H9 (cell line): ENCODE data around the gene SLC24A3. TPM values are rescaled to one million over a fixed set of nuclear protein-coding genes. Genes with fewer than 3 reads are reported as not detected.

Source experiments
- DNase-seq: peaks from one replicate; pipeline ENCODE4 v3.0.0-alpha.2; 2017
- H2AFZ ChIP-seq: one replicate; pipeline ENCODE4 v1.6.1; 2013; ENCODE audit warnings: mild to moderate bottlenecking, low read length, control low read depth, moderate library complexity
- H2AK5ac ChIP-seq: 2 replicates; pipeline ENCODE4 v1.6.1; 2013; ENCODE audit warnings: low read length, control low read depth, mixed read lengths; ENCODE audit not compliant: insufficient read length
- H2BK120ac ChIP-seq: one replicate; pipeline ENCODE4 v1.6.1; 2013; ENCODE audit warnings: low read depth, mild to moderate bottlenecking, low read length, control low read depth, inconsistent platforms; ENCODE audit not compliant: poor library complexity, severe bottlenecking
- H2BK12ac ChIP-seq: 2 replicates; pipeline ENCODE4 v1.6.1; 2013; ENCODE audit warnings: low read length, control low read depth, mixed read lengths, low read depth; ENCODE audit not compliant: insufficient read length
- H2BK15ac ChIP-seq: 2 replicates; pipeline ENCODE4 v1.6.1; 2013; ENCODE audit warnings: low read depth, low read length, control low read depth
- H2BK20ac ChIP-seq: one replicate; pipeline ENCODE4 v1.6.1; 2013; ENCODE audit warnings: low read depth, mild to moderate bottlenecking, low read length, control low read depth, inconsistent platforms; ENCODE audit not compliant: poor library complexity, severe bottlenecking
- H2BK5ac ChIP-seq: 2 replicates; pipeline ENCODE4 v1.6.1; 2013; ENCODE audit warnings: low read length, control low read depth, mixed read lengths; ENCODE audit not compliant: insufficient read length
- H3K14ac ChIP-seq: 2 replicates; pipeline ENCODE4 v1.6.1; 2013; ENCODE audit warnings: low read length, control low read depth; ENCODE audit not compliant: insufficient read depth
- H3K18ac ChIP-seq: 2 replicates; pipeline ENCODE4 v1.6.1; 2013; ENCODE audit warnings: low read depth, mild to moderate bottlenecking, mixed read lengths, low read length, control low read depth; ENCODE audit not compliant: insufficient read length
- H3K23ac ChIP-seq: 2 replicates; pipeline ENCODE4 v1.6.1; 2013; ENCODE audit warnings: low read length, control low read depth, mixed read lengths, low read depth; ENCODE audit not compliant: insufficient read length
- H3K23me2 ChIP-seq: 2 replicates; pipeline ENCODE4 v1.6.1; 2013; ENCODE audit warnings: low read depth, mild to moderate bottlenecking, mixed read lengths, low read length, control low read depth; ENCODE audit not compliant: insufficient read length, poor library complexity, severe bottlenecking
- H3K27ac ChIP-seq: 2 replicates; pipeline ENCODE4 v1.5.1; 2013; ENCODE audit warnings: low read length, control low read depth, mixed read lengths, low read depth; ENCODE audit not compliant: insufficient read length
- H3K27me3 ChIP-seq: 2 replicates; pipeline ENCODE4 v1.6.1; 2013; ENCODE audit warnings: low read length, control low read depth, inconsistent platforms; ENCODE audit not compliant: insufficient read depth
- H3K4ac ChIP-seq: 2 replicates; pipeline ENCODE4 v1.6.1; 2013; ENCODE audit warnings: low read depth, mild to moderate bottlenecking, control low read depth, inconsistent platforms, low read length, moderate library complexity
- H3K4me1 ChIP-seq: 2 replicates; pipeline ENCODE4 v1.6.1; 2013; ENCODE audit warnings: low read length, control low read depth, inconsistent platforms; ENCODE audit not compliant: insufficient read depth
- H3K4me2 ChIP-seq: 2 replicates; pipeline ENCODE4 v1.6.1; 2013; ENCODE audit warnings: low read length, control low read depth, mixed read lengths; ENCODE audit not compliant: insufficient read length, insufficient read depth
- H3K56ac ChIP-seq: 2 replicates; pipeline ENCODE4 v1.6.1; 2013; ENCODE audit warnings: low read depth, mild to moderate bottlenecking, mixed read lengths, low read length, control low read depth; ENCODE audit not compliant: insufficient read length
- H3K79me1 ChIP-seq: 2 replicates; pipeline ENCODE4 v1.6.1; 2013; ENCODE audit warnings: low read depth, mild to moderate bottlenecking, moderate library complexity, low read length, control low read depth, inconsistent platforms; ENCODE audit not compliant: insufficient read depth, poor library complexity, severe bottlenecking
- H3K79me2 ChIP-seq: 2 replicates; pipeline ENCODE4 v1.6.1; 2013; ENCODE audit warnings: low read length, control low read depth, inconsistent platforms; ENCODE audit not compliant: insufficient read depth
- H3K9ac ChIP-seq: 2 replicates; pipeline ENCODE4 v1.6.1; 2013; ENCODE audit warnings: low read length, control low read depth, mixed read lengths; ENCODE audit not compliant: insufficient read length; ENCODE audit errors: extremely low read depth
- H3K9me3 ChIP-seq: one replicate; pipeline ENCODE4 v1.6.1; 2013; ENCODE audit warnings: low read depth, low read length, inconsistent platforms; ENCODE audit not compliant: control insufficient read depth
- H3T11ph ChIP-seq: one replicate; pipeline ENCODE4 v1.6.1; 2013; ENCODE audit warnings: mild to moderate bottlenecking, low read length, control low read depth, inconsistent platforms
- H4K20me1 ChIP-seq: one replicate; pipeline ENCODE4 v1.6.1; 2013; ENCODE audit not compliant: control insufficient read depth, insufficient read length, insufficient read depth
- H4K5ac ChIP-seq: 2 replicates; pipeline ENCODE4 v1.6.1; 2013; ENCODE audit warnings: low read depth, mild to moderate bottlenecking, mixed read lengths, low read length, control low read depth; ENCODE audit not compliant: insufficient read length
- H4K8ac ChIP-seq: replicated peaks from 2 replicates; pipeline ENCODE4 v1.6.1; 2013; ENCODE audit warnings: low read length, control low read depth, mixed read lengths, low read depth; ENCODE audit not compliant: insufficient read length
- H4K91ac ChIP-seq: 2 replicates; pipeline ENCODE4 v1.6.1; 2013; ENCODE audit warnings: low read depth, mild to moderate bottlenecking, moderate library complexity, mixed read lengths, low read length, control low read depth; ENCODE audit not compliant: insufficient read length
- H3K27ac Mint-ChIP-seq, 3 experiments: 2 replicates in 2 of 3; 3 replicates in 1 of 3; pipeline ENCODE4 v1.8.0; 2020 to 2021; ENCODE audit warnings: mixed read lengths in 3 of 3, mild to moderate bottlenecking in 1 of 3, moderate library complexity in 1 of 3
- H3K27me3 Mint-ChIP-seq: 2 replicates; pipeline ENCODE4 v1.8.0; 2021; ENCODE audit warnings: low read depth, mild to moderate bottlenecking, moderate library complexity, mixed read lengths
- H3K36me3 Mint-ChIP-seq, 3 experiments: 2 replicates in 2 of 3; 3 replicates in 1 of 3; pipeline ENCODE4 v1.8.0; 2020 to 2021; ENCODE audit warnings: low read depth in 3 of 3, mixed read lengths in 3 of 3; ENCODE audit not compliant: insufficient read depth in 1 of 3
- H3K4me1 Mint-ChIP-seq, 2 experiments: 2 replicates each; pipeline ENCODE4 v1.8.0; 2020; ENCODE audit warnings: mixed read lengths in 2 of 2
- H3K4me3 Mint-ChIP-seq, 2 experiments: 2 replicates in 1 of 2; 3 replicates in 1 of 2; pipeline ENCODE4 v1.8.0; 2020 to 2021; ENCODE audit warnings: mild to moderate bottlenecking in 2 of 2, mixed read lengths in 2 of 2, moderate library complexity in 1 of 2
- H3K9me3 Mint-ChIP-seq, 2 experiments: 2 replicates in 1 of 2; 3 replicates in 1 of 2; pipeline ENCODE4 v1.8.0; 2020; ENCODE audit warnings: mild to moderate bottlenecking in 2 of 2, mixed read lengths in 2 of 2, moderate library complexity in 1 of 2
- whole genome bisulfite sequencing: extraction: QIAGEN DNeasy Blood & Tissue Kit; methylation state at CpG from one replicate; pipeline ENCODE4 v1.1.7; 2013; ENCODE audit warnings: missing lambda C conversion rate, low lambda C conversion rate, mixed read lengths; ENCODE audit not compliant: insufficient read length; ENCODE audit errors: extremely low coverage; 5-methylcytosine and 5-hydroxymethylcytosine counted together
- total RNA-seq: library from RNA; stranded (reverse); gene quantifications from 2 replicates; pipeline ENCODE4 v1.2.1, GENCODE V29; 2021
- TF ChIP-seq, protein P1 (sequence below): fragments of 200-600 bp; sonication (generic); conservative IDR thresholded peaks from 3 replicates; pipeline ENCODE4 v1.8.0; 2021; ENCODE audit warnings: antibody characterized with exemption, mild to moderate bottlenecking

The SLC24A3 gene
- total RNA-seq, 1 experiment from 2014 or later, result 0.83 TPM

DNA sequence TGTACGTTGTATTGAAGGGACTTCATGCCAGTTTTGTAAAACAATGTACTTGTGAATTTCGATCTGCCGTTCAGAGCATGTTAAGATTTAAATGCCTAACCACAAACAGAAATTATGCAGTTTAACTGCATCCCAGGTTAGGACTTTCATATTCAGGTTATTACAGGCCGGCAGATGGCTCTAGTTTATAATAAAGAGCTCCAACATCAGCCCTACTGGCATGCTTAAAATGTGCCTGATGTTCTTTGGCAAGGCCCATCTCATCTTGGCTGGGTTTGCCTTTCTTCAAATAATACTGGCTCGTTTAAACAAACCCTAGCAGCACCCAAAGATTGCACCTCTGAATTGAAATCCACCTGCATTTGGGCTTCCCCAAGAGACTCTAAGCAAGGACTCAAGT, 376.3 kb downstream of the SLC24A3 start:
- peaks cover 9% of the 10 kb centered on the region in 2 experiments for H3K4me1 Mint-ChIP-seq
- no peak overlapping the region for H3K27ac Mint-ChIP-seq

More for the DNA sequence above, 376.3 kb downstream of the SLC24A3 start:
- TF ChIP-seq, protein P1, sequence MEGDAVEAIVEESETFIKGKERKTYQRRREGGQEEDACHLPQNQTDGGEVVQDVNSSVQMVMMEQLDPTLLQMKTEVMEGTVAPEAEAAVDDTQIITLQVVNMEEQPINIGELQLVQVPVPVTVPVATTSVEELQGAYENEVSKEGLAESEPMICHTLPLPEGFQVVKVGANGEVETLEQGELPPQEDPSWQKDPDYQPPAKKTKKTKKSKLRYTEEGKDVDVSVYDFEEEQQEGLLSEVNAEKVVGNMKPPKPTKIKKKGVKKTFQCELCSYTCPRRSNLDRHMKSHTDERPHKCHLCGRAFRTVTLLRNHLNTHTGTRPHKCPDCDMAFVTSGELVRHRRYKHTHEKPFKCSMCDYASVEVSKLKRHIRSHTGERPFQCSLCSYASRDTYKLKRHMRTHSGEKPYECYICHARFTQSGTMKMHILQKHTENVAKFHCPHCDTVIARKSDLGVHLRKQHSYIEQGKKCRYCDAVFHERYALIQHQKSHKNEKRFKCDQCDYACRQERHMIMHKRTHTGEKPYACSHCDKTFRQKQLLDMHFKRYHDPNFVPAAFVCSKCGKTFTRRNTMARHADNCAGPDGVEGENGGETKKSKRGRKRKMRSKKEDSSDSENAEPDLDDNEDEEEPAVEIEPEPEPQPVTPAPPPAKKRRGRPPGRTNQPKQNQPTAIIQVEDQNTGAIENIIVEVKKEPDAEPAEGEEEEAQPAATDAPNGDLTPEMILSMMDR, result no peak
- Mint-ChIP-seq H3K27me3 (peaks cover 2% of the 10 kb centered on the region; the same call in 1 of the 2 replicates), H3K36me3 (no peaks in the 10 kb centered on the region), H3K4me3 (no peak overlapping the region), H3K9me3 (no peaks in the 10 kb centered on the region)
- H4K5ac ChIP-seq, result no peak overlapping the region
- H2BK15ac ChIP-seq, result no peak overlapping the region
- H2BK5ac ChIP-seq, result no peak overlapping the region
- H4K91ac ChIP-seq, result no peak overlapping the region
- no peaks in the 10 kb centered on the region for H4K20me1 ChIP-seq
- no peaks in the 10 kb centered on the region for H3K9me3 ChIP-seq
- no peaks in the 10 kb centered on the region for H3K23me2 ChIP-seq
- H3K56ac ChIP-seq, result no peak overlapping the region
- no peaks in the 10 kb centered on the region for H3K27me3 ChIP-seq
- H3K4me1 ChIP-seq, result no peaks in the 10 kb centered on the region
- no peak overlapping the region for H2BK20ac ChIP-seq
- no peak overlapping the region for H2BK120ac ChIP-seq
- no peaks in the 10 kb centered on the region for H3K79me2 ChIP-seq
- H3K23ac ChIP-seq, result no peak overlapping the region
- no peak overlapping the region for H2AK5ac ChIP-seq
- H2AFZ ChIP-seq, result no peak overlapping the region
- no CpG with 5 or more reads among the region's 5 CpGs for WGBS
- H3K14ac ChIP-seq, result no peak overlapping the region
- DNase-seq, result no peak
- H3K4ac ChIP-seq, result no peak overlapping the region
- H3K27ac ChIP-seq, result no peak overlapping the region
- H3K79me1 ChIP-seq, result no peaks in the 10 kb centered on the region
- H3K9ac ChIP-seq, result no peak overlapping the region
- no peak overlapping the region for H4K8ac ChIP-seq
- H3K4me2 ChIP-seq, result no peak overlapping the region
- no peak overlapping the region for H3T11ph ChIP-seq
- H2BK12ac ChIP-seq, result no peak overlapping the region
- no peak overlapping the region for H3K18ac ChIP-seq
